ENCODE data around the gene MYL10.

DNA sequence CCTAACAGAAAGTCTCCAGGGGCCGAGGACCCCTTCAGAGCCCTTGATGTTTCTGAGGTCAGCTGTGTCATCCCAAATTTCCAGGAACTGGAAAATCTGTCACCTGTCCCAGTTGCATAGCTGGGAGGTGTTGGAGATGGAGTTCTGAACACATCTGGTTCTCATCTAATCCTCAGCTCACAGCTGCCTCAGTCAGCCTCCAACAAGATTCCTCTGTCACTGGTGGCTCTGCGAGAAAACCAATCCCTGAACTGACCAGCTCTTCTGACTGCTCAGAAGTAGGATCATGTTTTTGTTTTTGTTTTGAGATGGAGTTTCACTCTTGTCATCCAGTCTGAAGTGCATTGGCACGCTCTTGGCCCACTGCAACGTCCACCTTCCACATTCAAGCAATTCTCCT is 37.6 kb upstream of the MYL10 start:
- TF ChIP-seq, protein P1, sequence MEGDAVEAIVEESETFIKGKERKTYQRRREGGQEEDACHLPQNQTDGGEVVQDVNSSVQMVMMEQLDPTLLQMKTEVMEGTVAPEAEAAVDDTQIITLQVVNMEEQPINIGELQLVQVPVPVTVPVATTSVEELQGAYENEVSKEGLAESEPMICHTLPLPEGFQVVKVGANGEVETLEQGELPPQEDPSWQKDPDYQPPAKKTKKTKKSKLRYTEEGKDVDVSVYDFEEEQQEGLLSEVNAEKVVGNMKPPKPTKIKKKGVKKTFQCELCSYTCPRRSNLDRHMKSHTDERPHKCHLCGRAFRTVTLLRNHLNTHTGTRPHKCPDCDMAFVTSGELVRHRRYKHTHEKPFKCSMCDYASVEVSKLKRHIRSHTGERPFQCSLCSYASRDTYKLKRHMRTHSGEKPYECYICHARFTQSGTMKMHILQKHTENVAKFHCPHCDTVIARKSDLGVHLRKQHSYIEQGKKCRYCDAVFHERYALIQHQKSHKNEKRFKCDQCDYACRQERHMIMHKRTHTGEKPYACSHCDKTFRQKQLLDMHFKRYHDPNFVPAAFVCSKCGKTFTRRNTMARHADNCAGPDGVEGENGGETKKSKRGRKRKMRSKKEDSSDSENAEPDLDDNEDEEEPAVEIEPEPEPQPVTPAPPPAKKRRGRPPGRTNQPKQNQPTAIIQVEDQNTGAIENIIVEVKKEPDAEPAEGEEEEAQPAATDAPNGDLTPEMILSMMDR (IDR thresholded peaks at IDR 0.05) = no peak
- no peak for TF ChIP-seq POLR2A (IDR thresholded peaks at IDR 0.05)

Data from heart left ventricle (tissue), 13 donors.